ENCODE data around the gene APP.

The APP gene

GRCh38 chr21:26096494-26097371 is 73.8 kb downstream of the APP start:
- Histone ChIP-seq H4K20me1 (ENCODE audit: control insufficient read depth, insufficient read depth, low read depth, low read length) (no peaks in the 10 kb centered on the region), H3K79me2 (ENCODE audit: control insufficient read depth, low read length) (no peaks in the 10 kb centered on the region)
- TF ChIP-seq EZH2phosphoT487 (IDR thresholded peaks at IDR 0.05; ENCODE audit: borderline replicate concordance, low read length) (no peak), CTCF (IDR thresholded peaks at IDR 0.05; ENCODE audit: low read depth, low read length, poor library complexity, severe bottlenecking) (no peak)

GRCh38 chr21:26095131-26095530 is 75.4 kb downstream of the APP start:
- Histone ChIP-seq H3K27me3 (ENCODE audit: control insufficient read depth, low read length) (no peaks in the 10 kb centered on the region), H3F3A (ENCODE audit: control insufficient read depth, insufficient read depth) (no peaks in the 10 kb centered on the region), H4K20me1 (ENCODE audit: control insufficient read depth, insufficient read depth, low read depth, low read length) (no peaks in the 10 kb centered on the region), H3K4me2 (ENCODE audit: low read length) (no peak overlapping the region), H3K27ac (ENCODE audit: low read depth, low read length) (no peak overlapping the region), H3K4me1 (ENCODE audit: control insufficient read depth, low read length) (no peaks in the 10 kb centered on the region), H3K36me3 (ENCODE audit: control insufficient read depth, low read length) (no peaks in the 10 kb centered on the region), H3K4me3 (ENCODE audit: low read length) (no peak overlapping the region), H3K9me3 (ENCODE audit: control insufficient read depth, insufficient read depth, low read length) (no peaks in the 10 kb centered on the region), H3K79me2 (ENCODE audit: control insufficient read depth, low read length) (no peaks in the 10 kb centered on the region), H3K9me2 (replicated peaks; ENCODE audit: control insufficient read depth, low read length) (no peaks in the 10 kb centered on the region)
- no peak for TF ChIP-seq CTCF (IDR thresholded peaks at IDR 0.05; ENCODE audit: low read depth, low read length, poor library complexity, severe bottlenecking)
- TF ChIP-seq EZH2phosphoT487 (IDR thresholded peaks at IDR 0.05; ENCODE audit: borderline replicate concordance, low read length) = no peak

More at GRCh38 chr21:26096494-26097371, 73.8 kb downstream of the APP start:
- no peak overlapping the region for H3K27ac ChIP-seq (ENCODE audit: low read depth, low read length)
- H3K36me3 ChIP-seq (ENCODE audit: control insufficient read depth, low read length) = no peaks in the 10 kb centered on the region
- H3F3A ChIP-seq (ENCODE audit: control insufficient read depth, insufficient read depth) = no peaks in the 10 kb centered on the region
- no peaks in the 10 kb centered on the region for H3K9me2 ChIP-seq (replicated peaks; ENCODE audit: control insufficient read depth, low read length)
- no peaks in the 10 kb centered on the region for H3K4me1 ChIP-seq (ENCODE audit: control insufficient read depth, low read length)
- H3K4me2 ChIP-seq (ENCODE audit: low read length) = no peak overlapping the region
- no peaks in the 10 kb centered on the region for H3K9me3 ChIP-seq (ENCODE audit: control insufficient read depth, insufficient read depth, low read length)
- no peak overlapping the region for H3K4me3 ChIP-seq (ENCODE audit: low read length)
- H3K27me3 ChIP-seq (ENCODE audit: control insufficient read depth, low read length) = no peaks in the 10 kb centered on the region

- TF ChIP-seq EZH2phosphoT487 (IDR thresholded peaks at IDR 0.05; ENCODE audit: borderline replicate concordance, low read length) (no peak), CTCF (IDR thresholded peaks at IDR 0.05; ENCODE audit: low read depth, low read length, poor library complexity, severe bottlenecking) (no peak)
- Histone ChIP-seq H3K4me2 (ENCODE audit: low read length) (no peak overlapping the region), H3K79me2 (ENCODE audit: control insufficient read depth, low read length) (no peaks in the 10 kb centered on the region), H3K36me3 (ENCODE audit: control insufficient read depth, low read length) (no peaks in the 10 kb centered on the region), H3K4me3 (ENCODE audit: low read length) (no peak overlapping the region), H4K20me1 (ENCODE audit: control insufficient read depth, insufficient read depth, low read depth, low read length) (no peaks in the 10 kb centered on the region), H3K4me1 (ENCODE audit: control insufficient read depth, low read length) (no peaks in the 10 kb centered on the region), H3K27me3 (ENCODE audit: control insufficient read depth, low read length) (no peaks in the 10 kb centered on the region), H3K9me3 (ENCODE audit: control insufficient read depth, insufficient read depth, low read length) (no peaks in the 10 kb centered on the region), H3K27ac (ENCODE audit: low read depth, low read length) (no peak overlapping the region), H3F3A (ENCODE audit: control insufficient read depth, insufficient read depth) (no peaks in the 10 kb centered on the region), H3K9me2 (replicated peaks; ENCODE audit: control insufficient read depth, low read length) (no peaks in the 10 kb centered on the region)
These were observed 77.4 kb downstream of the APP start for GRCh38 chr21:26093122-26093521.

All from DOHH2 (cell line).